Tibial nerve (tissue), 4 donors: ENCODE measurements around the gene ECPAS.

Experiments used
- CTCF ChIP-seq, 5 experiments: fragments of 200-600 bp in 3 of 5; fragments of 450-650 bp in 2 of 5; sonication (generic) in 3 of 5; IDR thresholded peaks; one replicate each; pipeline ENCODE4 v1.5.1; 2016 to 2019; ENCODE audit warnings: antibody characterized with exemption in 5 of 5, mild to moderate bottlenecking in 3 of 5, moderate library complexity in 2 of 5
- EP300 ChIP-seq, 2 donors: sonication (generic); formaldehyde crosslinking; IDR thresholded peaks; one replicate each; pipeline ENCODE4 v1.6.1; 2017; ENCODE audit warnings: antibody characterized with exemption in 2 of 2, mild to moderate bottlenecking in 1 of 2
- POLR2A ChIP-seq, 2 donors: fragments of 450-650 bp; IDR thresholded peaks; one replicate each; pipeline ENCODE4 v1.6.1; 2017; ENCODE audit warnings: antibody characterized with exemption in 2 of 2, mild to moderate bottlenecking in 2 of 2, moderate library complexity in 2 of 2

- TF ChIP-seq EP300 (IDR thresholded peaks at IDR 0.05) = peak in 1 of 2 donors; percentile 50
- peak in 1 of 2 donors; percentile 21 for TF ChIP-seq POLR2A (IDR thresholded peaks at IDR 0.05)
- TF ChIP-seq CTCF (IDR thresholded peaks at IDR 0.05) = no peak
Observed at GRCh38 chr9:111525056-111525977, 41.1 kb upstream of the ECPAS start, which contains the start of gene ZNF483.
